ENCODE data around the gene TRAK2.

The TRAK2 gene

GRCh38 chr2:201458381-201458780 lies 7.1 kb upstream of the TRAK2 start:
- no peaks in the 10 kb centered on the region for H3K36me3 ChIP-seq (ENCODE audit: control insufficient read depth, insufficient read depth, low read length)
- TF ChIP-seq CTCF (IDR thresholded peaks at IDR 0.05; ENCODE audit: insufficient read depth, low read length, poor library complexity, severe bottlenecking): no peak
- no peaks in the 10 kb centered on the region for H3K27me3 ChIP-seq (replicated peaks; ENCODE audit: control insufficient read depth, insufficient read depth, low read length)
- no peak for DNase-seq (ENCODE audit: extremely low read depth, insufficient read length)
- H3K4me3 ChIP-seq (replicated peaks; ENCODE audit: low read depth, low read length): no peak overlapping the region

DNA sequence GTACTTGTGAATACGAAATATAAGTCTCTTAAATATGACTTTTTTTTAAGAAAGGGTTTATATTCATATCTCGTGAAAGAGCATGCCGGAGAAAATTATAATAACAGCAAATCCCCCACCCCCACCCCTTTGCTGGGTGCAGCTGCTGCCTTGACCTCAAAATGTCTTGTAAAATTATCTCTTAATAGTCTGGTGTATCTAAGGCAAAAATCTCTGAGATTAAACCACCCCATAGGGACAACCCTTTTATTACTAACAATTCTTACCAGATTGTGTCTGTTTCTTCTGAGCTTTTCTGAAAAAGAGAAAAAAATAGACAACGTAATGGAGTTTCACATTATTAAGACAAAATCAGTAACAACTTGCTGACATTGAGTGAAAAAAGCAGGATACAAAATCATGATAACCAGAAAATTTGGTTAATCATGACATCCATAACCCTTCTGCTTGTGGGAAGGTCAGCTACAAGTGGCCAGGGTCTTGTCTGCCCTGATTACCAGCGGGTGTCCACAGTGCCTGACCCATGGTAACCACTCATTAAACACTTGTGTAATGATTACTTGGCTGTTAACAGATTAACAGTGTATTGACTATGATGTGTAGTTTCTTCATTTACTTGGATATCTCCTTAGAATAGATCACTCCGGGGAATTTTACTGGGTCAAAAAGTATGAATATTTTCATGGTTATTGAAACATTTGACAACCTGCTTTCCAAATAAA lies 1.8 kb upstream of the TRAK2 start:
- no peaks in the 10 kb centered on the region for H3K27me3 ChIP-seq (replicated peaks; ENCODE audit: control insufficient read depth, insufficient read depth, low read length)
- TF ChIP-seq CTCF (IDR thresholded peaks at IDR 0.05; ENCODE audit: insufficient read depth, low read length, poor library complexity, severe bottlenecking): no peak
- H3K4me3 ChIP-seq (replicated peaks; ENCODE audit: low read depth, low read length): no peak overlapping the region
- no peak for DNase-seq (ENCODE audit: extremely low read depth, insufficient read length)
- H3K36me3 ChIP-seq (ENCODE audit: control insufficient read depth, insufficient read depth, low read length): no peaks in the 10 kb centered on the region

- Histone ChIP-seq H3K27me3 (replicated peaks; ENCODE audit: control insufficient read depth, insufficient read depth, low read length) (no peaks in the 10 kb centered on the region), H3K36me3 (ENCODE audit: control insufficient read depth, insufficient read depth, low read length) (no peaks in the 10 kb centered on the region), H3K4me3 (replicated peaks; ENCODE audit: low read depth, low read length) (peak overlapping the region; percentile 96)
- no peak for TF ChIP-seq CTCF (IDR thresholded peaks at IDR 0.05; ENCODE audit: insufficient read depth, low read length, poor library complexity, severe bottlenecking)
- DNase-seq (ENCODE audit: extremely low read depth, insufficient read length): no peak
These were observed 1.0 kb upstream of the TRAK2 start for GRCh38 chr2:201452058-201452921.

- H3K27me3 ChIP-seq (replicated peaks; ENCODE audit: control insufficient read depth, insufficient read depth, low read length): no peaks in the 10 kb centered on the region
- no peaks in the 10 kb centered on the region for H3K36me3 ChIP-seq (ENCODE audit: control insufficient read depth, insufficient read depth, low read length)
- DNase-seq (ENCODE audit: extremely low read depth, insufficient read length): no peak
- TF ChIP-seq CTCF (IDR thresholded peaks at IDR 0.05; ENCODE audit: insufficient read depth, low read length, poor library complexity, severe bottlenecking): no peak
- peak overlapping the region; percentile 96 for H3K4me3 ChIP-seq (replicated peaks; ENCODE audit: low read depth, low read length)
These were observed 335 bp downstream of the TRAK2 start for GRCh38 chr2:201450954-201451291.

DNA sequence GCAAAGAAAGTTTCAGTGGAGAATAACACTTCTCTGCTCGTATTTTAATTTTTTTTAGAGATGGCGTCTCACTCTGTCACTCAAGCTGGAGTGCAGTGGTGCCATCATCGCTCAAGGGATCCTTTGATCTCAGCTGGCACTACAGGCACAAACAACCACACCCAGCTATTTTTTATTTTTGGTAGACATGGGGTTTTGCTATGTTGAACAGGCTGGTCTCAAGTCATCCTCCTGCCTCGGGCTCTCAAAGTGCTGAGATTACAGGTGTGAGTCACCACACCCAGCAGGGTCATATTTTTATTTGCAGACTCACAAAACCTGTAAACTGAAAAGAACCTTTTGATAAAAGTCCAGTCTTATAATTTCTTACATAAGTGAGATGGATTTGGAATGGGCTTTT lies 2.6 kb downstream of the TRAK2 start:
- H3K4me3 ChIP-seq (replicated peaks; ENCODE audit: low read depth, low read length): no peak overlapping the region
- DNase-seq (ENCODE audit: extremely low read depth, insufficient read length): no peak
- no peaks in the 10 kb centered on the region for H3K27me3 ChIP-seq (replicated peaks; ENCODE audit: control insufficient read depth, insufficient read depth, low read length)
- no peak for TF ChIP-seq CTCF (IDR thresholded peaks at IDR 0.05; ENCODE audit: insufficient read depth, low read length, poor library complexity, severe bottlenecking)
- H3K36me3 ChIP-seq (ENCODE audit: control insufficient read depth, insufficient read depth, low read length): no peaks in the 10 kb centered on the region

Data from GM06990 (cell line).